Endodermal cell (in vitro differentiated cells): Measurements from ENCODE around the gene FAM210B. TPM values are rescaled to one million over a fixed set of nuclear protein-coding genes. Genes with fewer than 3 reads are reported as not detected.

Experiments
- DNase-seq: peaks from one replicate; pipeline ENCODE4 v3.0.0-alpha.2; 2017
- H3K27ac ChIP-seq: 2 replicates; pipeline ENCODE4 v1.5.1; 2013; ENCODE audit warnings: mild to moderate bottlenecking, low read depth, low read length, moderate library complexity
- H3K27me3 ChIP-seq: 2 replicates; pipeline ENCODE4 v1.6.1; 2013; ENCODE audit warnings: mild to moderate bottlenecking, low read length, moderate library complexity; ENCODE audit not compliant: insufficient read depth, control insufficient read depth, poor library complexity, severe bottlenecking
- H3K36me3 ChIP-seq: 2 replicates; pipeline ENCODE4 v1.7.0; 2013; ENCODE audit warnings: mild to moderate bottlenecking, low read length, moderate library complexity; ENCODE audit not compliant: control insufficient read depth, insufficient read depth
- H3K4me1 ChIP-seq: one replicate; pipeline ENCODE4 v1.7.0; 2013; ENCODE audit warnings: low read length; ENCODE audit not compliant: control insufficient read depth, insufficient read depth
- H3K4me3 ChIP-seq: 2 replicates; pipeline ENCODE4 v1.5.1; 2013; ENCODE audit warnings: mild to moderate bottlenecking, low read length, moderate library complexity
- H3K9ac ChIP-seq: 2 replicates; pipeline ENCODE4 v1.6.1; 2013; ENCODE audit warnings: mild to moderate bottlenecking, low read length, moderate library complexity; ENCODE audit not compliant: poor library complexity, severe bottlenecking; ENCODE audit errors: extremely low read depth
- H3K9me3 ChIP-seq: 2 replicates; pipeline ENCODE4 v1.6.1; 2013; ENCODE audit warnings: mild to moderate bottlenecking, low read length, moderate library complexity; ENCODE audit not compliant: control insufficient read depth
- H3K27ac Mint-ChIP-seq: 2 replicates; pipeline ENCODE4 v1.8.0; 2020; ENCODE audit warnings: mixed read lengths
- H3K27me3 Mint-ChIP-seq: 2 replicates; pipeline ENCODE4 v1.8.0; 2021; ENCODE audit warnings: mild to moderate bottlenecking, mixed read lengths; ENCODE audit not compliant: insufficient read depth
- H3K36me3 Mint-ChIP-seq: 2 replicates; pipeline ENCODE4 v1.8.0; 2020; ENCODE audit warnings: low read depth, mixed read lengths
- H3K4me1 Mint-ChIP-seq: 2 replicates; pipeline ENCODE4 v1.8.0; 2020; ENCODE audit warnings: mixed read lengths
- H3K4me3 Mint-ChIP-seq: 2 replicates; pipeline ENCODE4 v1.8.0; 2020; ENCODE audit warnings: mild to moderate bottlenecking, moderate library complexity, mixed read lengths
- H3K9me3 Mint-ChIP-seq: 2 replicates; pipeline ENCODE4 v1.8.0; 2020; ENCODE audit warnings: mild to moderate bottlenecking, mixed read lengths
- whole genome bisulfite sequencing, 2 experiments: methylation state at CpG; one replicate each; pipeline versions ENCODE4 v1.1.5 to v1.1.7; 2013; ENCODE audit warnings: missing lambda C conversion rate in 2 of 2, mixed read lengths in 1 of 2; ENCODE audit not compliant: insufficient coverage in 1 of 2, insufficient read length in 1 of 2; 5-methylcytosine and 5-hydroxymethylcytosine counted together
- total RNA-seq, 2 donors: library from RNA; stranded (reverse); fragmentation: NEBNext Ultra II Directional in 1 of 2; extraction: Animal tissue kit (Norgen Biotek cat#: 25700) in 1 of 2; gene quantifications; 2 replicates in 1 of 2; 3 replicates in 1 of 2; pipeline ENCODE4 v1.2.1, GENCODE V29; 2021
- TF ChIP-seq, protein P1 (sequence below): fragments of 200-600 bp; sonication (generic); conservative IDR thresholded peaks from 2 replicates; pipeline ENCODE4 v1.5.0; 2021; ENCODE audit warnings: antibody characterized with exemption, mild to moderate bottlenecking

The FAM210B gene
- total RNA-seq, 2 donors from 2014 or later, result 16.8 to 34.1 TPM

DNA sequence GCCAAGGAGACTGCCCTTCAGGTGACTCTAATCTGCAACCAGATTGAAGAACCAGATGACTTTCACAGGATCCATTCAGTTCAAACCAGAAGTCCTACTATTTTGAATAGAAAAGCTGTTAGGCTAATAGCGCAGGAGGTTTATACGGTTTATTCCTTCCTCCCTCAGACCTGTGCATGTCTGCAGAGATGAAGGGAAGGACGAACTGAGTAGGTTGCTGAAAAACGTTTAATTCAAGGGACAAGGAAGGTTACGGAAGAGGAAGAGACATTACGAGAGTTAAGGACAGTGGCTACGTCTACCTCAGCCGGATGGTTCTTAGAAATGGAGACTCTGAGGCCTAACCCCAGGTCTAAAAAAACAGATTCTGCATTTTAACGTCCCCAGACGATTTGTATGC, 32.3 kb downstream of the FAM210B start:
- WGBS, 2 experiments, result 13 to 29% methylated on average over 5 to 10 of the region's 10 CpGs
- Histone ChIP-seq H3K4me3 (peak overlapping the region; percentile 98), H3K9me3 (no peaks in the 10 kb centered on the region), H3K27me3 (no peaks in the 10 kb centered on the region), H3K36me3 (peaks cover 47% of the 10 kb centered on the region), H3K27ac (no peak overlapping the region), H3K9ac (peak overlapping the region; percentile 83), H3K4me1 (peaks cover 4% of the 10 kb centered on the region)
- H3K9me3 Mint-ChIP-seq, result no peaks in the 10 kb centered on the region
- H3K27me3 Mint-ChIP-seq, result no peaks in the 10 kb centered on the region
- peaks cover 22% of the 10 kb centered on the region for H3K4me1 Mint-ChIP-seq
- H3K27ac Mint-ChIP-seq, result no peak overlapping the region
- no peak overlapping the region for H3K4me3 Mint-ChIP-seq
- TF ChIP-seq, protein P1, sequence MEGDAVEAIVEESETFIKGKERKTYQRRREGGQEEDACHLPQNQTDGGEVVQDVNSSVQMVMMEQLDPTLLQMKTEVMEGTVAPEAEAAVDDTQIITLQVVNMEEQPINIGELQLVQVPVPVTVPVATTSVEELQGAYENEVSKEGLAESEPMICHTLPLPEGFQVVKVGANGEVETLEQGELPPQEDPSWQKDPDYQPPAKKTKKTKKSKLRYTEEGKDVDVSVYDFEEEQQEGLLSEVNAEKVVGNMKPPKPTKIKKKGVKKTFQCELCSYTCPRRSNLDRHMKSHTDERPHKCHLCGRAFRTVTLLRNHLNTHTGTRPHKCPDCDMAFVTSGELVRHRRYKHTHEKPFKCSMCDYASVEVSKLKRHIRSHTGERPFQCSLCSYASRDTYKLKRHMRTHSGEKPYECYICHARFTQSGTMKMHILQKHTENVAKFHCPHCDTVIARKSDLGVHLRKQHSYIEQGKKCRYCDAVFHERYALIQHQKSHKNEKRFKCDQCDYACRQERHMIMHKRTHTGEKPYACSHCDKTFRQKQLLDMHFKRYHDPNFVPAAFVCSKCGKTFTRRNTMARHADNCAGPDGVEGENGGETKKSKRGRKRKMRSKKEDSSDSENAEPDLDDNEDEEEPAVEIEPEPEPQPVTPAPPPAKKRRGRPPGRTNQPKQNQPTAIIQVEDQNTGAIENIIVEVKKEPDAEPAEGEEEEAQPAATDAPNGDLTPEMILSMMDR, result no peak
- peaks cover 45% of the 10 kb centered on the region for H3K36me3 Mint-ChIP-seq
- no peak for DNase-seq

DNA sequence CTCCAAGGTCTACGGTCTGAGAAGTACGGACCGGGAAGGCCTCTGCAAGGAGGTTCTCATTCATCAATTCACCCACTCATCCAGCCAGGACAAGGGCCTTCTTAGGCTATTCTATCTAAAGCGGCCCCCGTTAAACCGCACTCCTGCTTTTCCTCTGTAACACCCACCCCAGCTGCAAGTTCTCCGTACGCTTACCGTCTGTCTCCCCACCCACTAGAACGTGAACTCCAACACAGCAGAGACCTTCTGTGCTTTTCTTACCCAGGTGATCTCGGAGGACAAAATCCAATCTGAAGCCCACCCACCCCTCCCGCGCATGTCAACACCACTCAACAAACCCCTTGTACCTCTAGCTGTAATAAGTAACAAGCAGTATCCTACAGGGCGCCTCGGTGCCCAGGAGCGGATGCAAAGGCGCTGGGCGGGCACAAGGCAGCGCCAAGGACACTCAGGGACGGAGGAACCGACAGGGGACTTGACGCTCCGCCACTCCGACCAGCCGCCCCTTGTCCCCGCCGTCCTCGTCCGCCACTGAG, 32.9 kb downstream of the FAM210B start:
- H3K4me1 Mint-ChIP-seq, result peaks cover 22% of the 10 kb centered on the region
- H3K27me3 Mint-ChIP-seq, result no peaks in the 10 kb centered on the region
- H3K4me3 Mint-ChIP-seq, result no peak overlapping the region
- H3K9me3 Mint-ChIP-seq, result no peaks in the 10 kb centered on the region
- H3K36me3 Mint-ChIP-seq, result peaks cover 40% of the 10 kb centered on the region
- peaks cover 4% of the 10 kb centered on the region for H3K4me1 ChIP-seq
- no peaks in the 10 kb centered on the region for H3K27me3 ChIP-seq
- H3K9ac ChIP-seq, result peak overlapping the region; percentile 83
- peaks cover 47% of the 10 kb centered on the region for H3K36me3 ChIP-seq
- WGBS, 2 experiments, result 0% methylated on average over 2 to 29 of the region's 29 CpGs
- DNase-seq, result no peak
- TF ChIP-seq, protein P1, result no peak
- H3K27ac ChIP-seq, result no peak overlapping the region
- no peak overlapping the region for H3K27ac Mint-ChIP-seq
- peak overlapping the region; percentile 98 for H3K4me3 ChIP-seq
- H3K9me3 ChIP-seq, result no peaks in the 10 kb centered on the region

DNA sequence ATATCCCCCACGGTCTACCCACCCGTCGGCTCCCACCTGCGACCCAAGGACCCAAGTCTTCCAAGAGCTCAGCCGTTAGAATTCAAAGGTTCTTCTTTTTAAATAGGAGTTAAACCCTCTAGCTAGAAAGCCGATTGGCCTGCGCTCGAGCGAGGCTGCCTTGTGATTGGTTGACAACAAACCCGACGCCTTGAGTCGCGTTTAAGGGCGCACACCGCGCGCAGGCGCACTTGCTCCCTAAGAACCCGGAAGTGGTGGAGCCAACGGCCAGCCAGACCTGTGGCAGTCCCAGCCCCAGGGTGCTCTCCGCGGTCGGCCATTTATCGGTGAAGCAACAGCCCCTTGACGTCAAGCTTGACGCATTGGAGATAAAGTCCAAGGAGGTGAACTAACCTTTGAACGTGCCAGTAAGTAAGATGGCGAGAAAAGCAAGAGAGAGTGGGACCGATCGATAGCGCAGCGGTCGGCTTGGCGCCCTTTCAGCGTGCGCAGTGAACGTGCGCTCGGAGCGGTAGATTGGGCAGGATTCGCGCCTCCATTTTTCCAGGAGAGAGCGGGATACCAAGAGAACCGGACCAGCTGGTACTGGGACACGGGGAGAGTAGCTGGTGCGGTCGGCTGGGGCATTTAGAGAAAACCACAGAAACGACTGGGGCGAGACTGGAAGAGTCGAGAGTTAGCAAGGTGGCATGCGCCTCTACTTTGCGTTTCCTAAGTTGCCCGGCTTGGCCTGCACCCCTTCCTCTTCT, 33.5 kb downstream of the FAM210B start, which contains the start of the genes AURKA and CSTF1:
AURKA (minus strand) TSS at position 84 of the 749 bp plus-strand sequence. CDS start 4,018 bp downstream, outside the sequence.
CSTF1 (plus strand) TSS at position 514 of the 749 bp plus-strand sequence. CDS start 2,908 bp downstream, outside the sequence.
- H3K27ac Mint-ChIP-seq, result no peak within 1 kb of the TSS
- WGBS, 2 experiments, result 0% methylated on average over 38 to 53 of the region's 53 CpGs
- Histone ChIP-seq H3K27me3 (no peaks in the 10 kb centered on the region), H3K4me3 (peak within 1 kb of the TSS; percentile 98), H3K4me1 (peaks cover 4% of the 10 kb centered on the region), H3K9me3 (no peaks in the 10 kb centered on the region), H3K36me3 (peaks cover 49% of the 10 kb centered on the region), H3K27ac (peak within 1 kb of the TSS; percentile 77), H3K9ac (peak within 1 kb of the TSS; percentile 83)
- peaks cover 45% of the 10 kb centered on the region for H3K36me3 Mint-ChIP-seq
- no peak within 1 kb of the TSS for H3K4me3 Mint-ChIP-seq
- peaks cover 22% of the 10 kb centered on the region for H3K4me1 Mint-ChIP-seq
- no peaks in the 10 kb centered on the region for H3K27me3 Mint-ChIP-seq
- DNase-seq, result peak; percentile 100
- TF ChIP-seq, protein P1, result no peak
- H3K9me3 Mint-ChIP-seq, result no peaks in the 10 kb centered on the region
